Stimulated activated CD4-positive, alpha-beta T cell treated with anti-CD3 and anti-CD28 coated beads, TNF-alpha, amount 100 ng/mL, for 48 hours (primary cell): ENCODE results near the gene SAC3D1.
"Not testable (repeated sequence)": the region's sequence is repeated elsewhere in the genome, so short reads cannot be mapped to it uniquely, and the experiment has no call there.

Source experiments
- DNase-seq, 3 donors: peaks; one replicate each; pipeline ENCODE4 v3.0.0-alpha.2; 2020; ENCODE audit warnings: low read depth in 3 of 3

SAC3D1 gene

GRCh38 chr11:65023502-65023901 lies 17.5 kb upstream of the SAC3D1 start:
- DNase-seq: not testable (repeated sequence)

DNA sequence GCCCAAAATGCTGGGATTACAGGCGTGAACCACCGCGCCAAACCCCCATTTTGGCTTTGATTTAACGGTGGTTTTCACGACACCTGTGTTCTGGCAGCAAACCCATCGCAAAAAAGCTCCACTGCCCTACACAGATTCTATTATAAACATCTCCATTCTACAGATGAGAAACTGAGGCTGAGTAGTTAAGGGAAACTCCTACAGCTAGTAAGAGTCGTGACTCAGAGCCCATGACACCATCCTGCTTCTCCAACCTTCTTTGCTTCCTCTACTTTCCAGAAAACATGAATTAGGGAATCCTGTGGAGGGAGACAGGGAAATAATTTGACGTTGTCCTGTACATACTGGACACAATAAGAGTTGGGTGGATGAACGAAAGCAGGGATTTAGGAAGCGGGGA lies 14.2 kb upstream of the SAC3D1 start:
- DNase-seq: no peak

GRCh38 chr11:65027213-65028067 lies 13.6 kb upstream of the SAC3D1 start, which contains the start of gene SNX15:
Gene SNX15, plus strand, starts transcription at chr11:65027439. Its CDS starts 99 bp downstream, at chr11:65027538.
- peak; percentile 85 to 91 (median 89) for DNase-seq

GRCh38 chr11:65032216-65032615 lies 8.8 kb upstream of the SAC3D1 start:
- DNase-seq: no peak

DNA sequence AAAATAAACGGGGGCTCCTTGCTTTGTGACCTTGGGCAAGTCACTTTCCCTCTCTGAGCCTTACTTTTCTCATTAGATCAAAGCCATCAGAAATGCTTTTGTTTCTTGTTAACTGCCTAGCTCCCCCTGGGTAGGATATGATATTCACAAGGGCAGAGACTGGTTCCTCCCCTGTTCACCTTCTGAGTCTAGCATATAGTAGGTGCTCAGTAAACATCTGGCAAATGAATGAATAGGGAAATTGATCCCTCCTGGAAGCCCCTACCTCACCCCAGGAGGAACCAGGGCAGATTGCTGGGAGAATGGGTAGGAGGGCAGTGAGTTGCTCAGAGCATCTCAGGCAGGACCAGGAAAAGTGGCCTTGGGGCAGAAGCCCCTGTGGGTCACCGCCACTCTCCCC lies 6.6 kb upstream of the SAC3D1 start:
- no peak for DNase-seq

GRCh38 chr11:65035579-65035978 lies 5.4 kb upstream of the SAC3D1 start:
- no peak for DNase-seq

- DNase-seq: no peak
Measured at GRCh38 chr11:65036931-65037330, 4.1 kb upstream of the SAC3D1 start.

GRCh38 chr11:65040520-65040846 lies 527 bp upstream of the SAC3D1 start:
- no peak for DNase-seq

- no peak for DNase-seq
Measured at GRCh38 chr11:65042891-65043290, 1.9 kb downstream of the SAC3D1 start.

DNA sequence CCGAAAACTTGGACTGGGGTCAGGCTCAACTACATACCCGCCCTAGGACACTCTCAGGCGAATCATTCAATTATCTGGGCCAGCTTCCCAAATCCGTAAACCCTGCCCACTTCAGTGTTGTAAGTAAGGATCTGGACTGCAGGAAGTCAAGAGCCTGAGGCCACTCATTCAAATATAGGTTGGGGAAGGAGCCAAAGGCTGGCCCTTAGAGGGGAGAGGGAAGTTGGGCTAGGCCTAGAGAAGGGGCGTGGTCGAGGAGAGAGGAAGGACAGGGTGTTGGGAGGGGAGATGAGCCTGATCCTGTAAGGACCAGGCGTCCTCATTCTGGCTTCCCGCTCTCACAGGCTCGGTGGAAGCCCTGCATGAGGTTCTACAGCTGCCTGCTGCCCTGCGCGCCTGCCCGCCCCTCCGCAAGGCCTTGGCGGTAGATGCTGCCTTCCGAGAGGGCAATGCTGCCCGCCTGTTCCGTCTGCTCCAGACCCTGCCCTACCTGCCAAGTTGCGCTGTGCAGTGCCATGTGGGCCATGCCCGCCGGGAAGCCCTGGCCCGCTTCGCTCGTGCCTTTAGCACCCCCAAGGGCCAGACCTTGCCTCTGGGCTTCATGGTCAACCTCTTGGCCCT lies 3.0 kb downstream of the SAC3D1 start:
- DNase-seq: no peak

- no peak for DNase-seq
Measured at GRCh38 chr11:65045061-65045460, 4.1 kb downstream of the SAC3D1 start.

- DNase-seq: no peak
Measured at GRCh38 chr11:65045728-65046127, 4.7 kb downstream of the SAC3D1 start.

DNA sequence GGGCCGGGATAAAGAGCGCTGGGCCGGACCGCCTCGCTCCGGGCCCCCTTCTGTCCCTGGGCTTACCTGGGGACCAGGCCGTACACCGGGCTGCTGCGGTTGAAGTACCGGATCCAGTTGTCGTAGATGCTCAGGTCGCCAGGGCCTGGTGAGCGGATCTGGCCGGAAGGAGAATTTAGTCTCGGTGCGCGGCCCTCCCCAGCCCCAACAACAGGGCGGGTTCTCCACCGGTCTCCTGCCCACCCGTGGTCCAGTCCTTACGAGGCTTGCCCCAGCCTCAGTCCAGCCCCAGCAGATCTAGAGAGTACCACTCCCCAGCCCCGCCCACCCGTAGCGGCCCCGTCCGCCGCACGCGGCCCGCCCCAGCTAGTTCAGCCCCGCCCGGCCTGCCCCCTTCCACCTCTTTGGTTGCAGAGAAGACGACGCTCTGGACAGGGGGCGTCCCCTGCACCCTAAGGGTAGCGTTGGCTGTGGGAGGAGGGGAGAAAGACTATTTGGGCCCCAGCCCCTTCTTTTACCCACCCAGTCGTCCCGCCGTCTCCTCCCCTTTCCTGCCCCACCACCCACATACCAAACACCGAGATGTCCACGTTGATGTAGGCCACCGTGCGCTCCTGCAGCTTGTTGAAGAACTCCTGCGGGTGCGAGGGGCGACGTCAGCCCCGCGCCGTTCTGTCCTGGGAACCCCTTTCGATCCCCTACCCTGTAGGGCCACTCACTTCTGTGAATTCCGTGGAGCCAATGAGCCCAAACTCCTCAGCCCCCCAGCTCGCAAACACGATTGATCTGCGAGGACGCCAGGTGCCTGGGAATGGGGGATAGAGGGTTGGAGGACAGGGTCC lies 6.8 kb downstream of the SAC3D1 start:
- DNase-seq: no peak

GRCh38 chr11:65051398-65051858 lies 10.4 kb downstream of the SAC3D1 start:
- DNase-seq: no peak

- DNase-seq: no peak
Measured at GRCh38 chr11:65053827-65054508, 13.0 kb downstream of the SAC3D1 start.

- no peak for DNase-seq
Measured at GRCh38 chr11:65055538-65055937, 14.5 kb downstream of the SAC3D1 start.

GRCh38 chr11:65056999-65057398 lies 16.0 kb downstream of the SAC3D1 start:
- DNase-seq: no peak

- no peak for DNase-seq
Measured at GRCh38 chr11:65057526-65057925, 16.5 kb downstream of the SAC3D1 start.

DNA sequence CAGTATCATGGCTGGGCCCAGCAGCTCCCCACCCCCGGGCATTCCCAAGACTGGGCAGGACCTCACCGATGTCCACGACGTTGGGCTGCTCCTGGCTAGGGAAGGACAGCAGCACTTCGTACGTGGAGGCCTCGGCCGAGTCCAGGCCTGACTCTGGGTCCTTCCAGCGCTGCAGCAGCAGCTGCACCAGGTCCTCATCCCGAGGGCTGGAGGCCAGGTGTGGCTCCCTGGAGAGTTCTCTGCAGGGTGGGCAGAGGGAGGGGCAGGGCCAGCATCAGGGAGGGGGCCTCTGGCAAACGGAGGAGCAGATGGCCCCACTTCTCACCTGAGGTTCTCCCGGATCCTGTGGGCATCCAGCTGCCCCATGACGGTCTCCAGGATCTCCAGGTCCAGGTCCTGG lies 17.0 kb downstream of the SAC3D1 start:
- DNase-seq: no peak

DNA sequence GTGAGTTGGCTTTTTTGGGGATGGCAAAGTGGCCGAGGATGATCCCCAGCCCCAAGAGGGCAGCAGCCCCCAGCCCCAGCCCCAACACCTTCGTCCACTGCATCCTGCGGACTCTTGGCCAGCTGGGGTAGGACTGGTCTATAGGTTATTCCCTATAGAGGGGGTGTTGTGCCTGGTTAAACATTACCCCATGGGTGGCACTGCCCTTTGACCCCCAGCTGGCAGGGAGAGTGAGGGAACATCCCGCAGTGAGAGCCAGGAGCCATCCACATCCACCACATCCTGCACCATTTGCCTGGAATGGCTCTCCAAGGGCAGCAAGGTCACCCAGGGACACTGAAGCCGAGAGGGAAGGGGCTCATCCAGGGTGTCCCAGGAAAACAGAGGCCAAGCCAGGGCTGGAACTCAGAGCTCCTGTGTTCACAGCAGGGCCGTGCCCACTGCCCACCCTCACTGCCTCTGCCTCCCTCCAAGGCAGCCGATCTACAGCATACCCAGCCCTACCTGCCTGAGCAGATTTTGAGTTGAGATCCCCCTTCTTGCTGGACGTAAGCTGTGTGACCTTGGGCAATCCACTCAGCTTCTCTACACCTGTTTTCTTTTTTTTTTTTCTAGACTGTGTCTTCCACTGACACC lies 17.5 kb downstream of the SAC3D1 start, which contains the start of gene NAALADL1:
TSS of gene NAALADL1 (minus strand) at position 135 of the 636 bp plus-strand sequence. CDS start at position 103, 32 bp downstream.
- DNase-seq: no peak

GRCh38 chr11:65059523-65059922 lies 18.5 kb downstream of the SAC3D1 start:
- no peak for DNase-seq
